GM19397 (cell line): ENCODE results near the gene RAP2B.
"Not testable (repeated sequence)": the region's sequence is repeated elsewhere in the genome, so short reads cannot be mapped to it uniquely, and the experiment has no call there.

Experiments
- ATAC-seq: cut with Tn5 transposase; IDR thresholded peaks from one replicate; pipeline ENCODE4 v1.9.1; 2021; ENCODE audit warnings: mild to moderate bottlenecking, moderate library complexity; ENCODE audit not compliant: unreplicated experiment

RAP2B gene

GRCh38 chr3:153192327-153192726 lies 30.3 kb downstream of the RAP2B start:
- ATAC-seq = no peak

GRCh38 chr3:153193786-153194476 lies 31.9 kb downstream of the RAP2B start:
- ATAC-seq = not testable (repeated sequence)

- ATAC-seq = no peak
These were observed 33.4 kb downstream of the RAP2B start for GRCh38 chr3:153195349-153195879.

GRCh38 chr3:153209596-153209995 lies 47.6 kb downstream of the RAP2B start:
- no peak for ATAC-seq

GRCh38 chr3:153210146-153210545 lies 48.1 kb downstream of the RAP2B start:
- ATAC-seq = no peak

- ATAC-seq = no peak
These were observed 48.6 kb downstream of the RAP2B start for GRCh38 chr3:153210660-153211059.

- no peak for ATAC-seq
These were observed 53.5 kb downstream of the RAP2B start for GRCh38 chr3:153215497-153215896.

GRCh38 chr3:153215966-153216365 lies 53.9 kb downstream of the RAP2B start:
- no peak for ATAC-seq

GRCh38 chr3:153216928-153217327 lies 54.9 kb downstream of the RAP2B start:
- no peak for ATAC-seq

GRCh38 chr3:153219146-153219545 lies 57.1 kb downstream of the RAP2B start:
- no peak for ATAC-seq
